IPS DF 19.7 (cell line): ENCODE measurements around the gene SLC28A2.
"Not testable (repeated sequence)": the region's sequence is repeated elsewhere in the genome, so short reads cannot be mapped to it uniquely, and the experiment has no call there.

Experiments used
- DNase-seq: peaks from one replicate; pipeline ENCODE4 v3.0.0-alpha.2; 2013; ENCODE audit warnings: low read depth, low spot score

The SLC28A2 gene

DNA sequence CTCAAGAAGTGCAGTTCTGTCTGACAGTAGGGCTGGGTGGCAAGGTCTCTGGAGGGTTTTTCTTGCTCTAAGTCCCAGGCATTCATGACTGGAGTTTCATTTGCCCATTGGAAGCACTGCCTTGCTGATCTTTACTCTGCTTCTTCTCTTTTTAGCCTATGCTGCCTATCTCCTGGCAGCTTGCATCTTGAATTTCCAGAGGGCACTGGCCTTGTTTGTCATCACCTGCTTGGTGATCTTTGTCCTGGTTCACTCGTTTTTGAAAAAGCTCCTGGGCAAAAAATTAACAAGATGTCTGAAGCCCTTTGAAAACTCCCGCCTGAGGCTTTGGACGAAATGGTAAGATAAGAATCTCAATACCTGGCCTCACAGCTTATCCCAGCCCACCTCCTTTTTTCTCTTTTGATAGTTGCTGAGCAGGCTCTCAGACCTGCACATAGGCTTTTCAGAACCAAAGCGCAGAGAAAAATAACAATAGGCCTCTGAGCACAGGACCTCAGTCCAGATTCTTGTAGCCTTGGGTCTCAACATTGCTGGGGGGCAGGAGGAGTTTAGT lies 10.9 kb downstream of the SLC28A2 start:
- DNase-seq: no peak

DNA sequence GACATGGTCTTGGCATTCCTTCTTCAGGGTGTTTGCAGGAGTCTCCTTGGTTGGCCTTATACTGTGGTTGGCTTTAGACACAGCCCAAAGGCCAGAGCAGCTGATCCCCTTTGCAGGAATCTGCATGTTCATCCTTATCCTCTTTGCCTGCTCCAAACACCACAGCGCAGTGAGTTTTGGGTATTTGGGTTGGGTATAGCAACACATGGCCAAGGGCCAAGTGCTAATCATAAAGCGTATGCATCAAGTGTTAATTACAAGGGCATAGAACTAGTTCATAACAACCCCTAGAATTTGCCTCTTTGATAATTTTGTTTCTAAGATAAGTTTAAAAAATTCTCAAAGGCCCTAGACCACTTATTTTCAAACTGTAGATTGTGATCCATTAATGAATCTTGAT lies 11.8 kb downstream of the SLC28A2 start:
- no peak for DNase-seq

DNA sequence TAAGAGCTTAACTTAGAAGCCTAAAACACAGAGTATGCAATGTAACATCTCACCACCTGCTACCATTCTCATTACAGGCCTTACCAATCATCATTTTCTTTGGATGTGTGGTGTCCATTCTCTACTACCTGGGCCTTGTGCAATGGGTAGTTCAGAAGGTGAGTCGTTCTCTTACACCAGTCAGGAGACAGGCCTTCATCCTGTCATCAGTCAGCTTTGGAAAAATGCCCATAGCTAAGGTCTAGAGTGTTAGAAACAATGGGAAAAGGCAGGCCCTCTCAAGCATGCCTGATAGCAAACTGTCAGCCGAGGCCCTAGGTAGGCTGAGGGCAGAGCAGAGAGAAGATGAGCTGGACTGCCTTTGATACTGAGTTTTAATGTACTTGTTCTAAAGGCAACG lies 13.5 kb downstream of the SLC28A2 start:
- no peak for DNase-seq

DNA sequence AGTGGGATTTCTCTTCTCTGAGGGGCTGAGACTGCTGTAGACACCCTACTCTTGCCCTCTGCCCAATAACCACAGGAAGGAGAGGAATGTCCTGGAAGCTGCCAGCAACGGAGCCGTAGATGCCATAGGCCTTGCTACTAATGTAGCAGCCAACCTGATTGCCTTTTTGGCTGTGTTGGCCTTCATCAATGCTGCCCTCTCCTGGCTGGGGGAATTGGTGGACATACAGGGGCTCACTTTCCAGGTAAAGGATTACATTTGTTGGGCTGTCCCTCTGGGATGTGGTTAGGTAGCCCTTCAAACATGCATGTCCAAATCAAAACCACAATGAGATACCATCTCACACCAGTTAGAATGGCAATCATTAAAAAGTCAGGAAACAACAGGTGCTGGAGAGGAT lies 16.1 kb downstream of the SLC28A2 start:
- DNase-seq: no peak

DNA sequence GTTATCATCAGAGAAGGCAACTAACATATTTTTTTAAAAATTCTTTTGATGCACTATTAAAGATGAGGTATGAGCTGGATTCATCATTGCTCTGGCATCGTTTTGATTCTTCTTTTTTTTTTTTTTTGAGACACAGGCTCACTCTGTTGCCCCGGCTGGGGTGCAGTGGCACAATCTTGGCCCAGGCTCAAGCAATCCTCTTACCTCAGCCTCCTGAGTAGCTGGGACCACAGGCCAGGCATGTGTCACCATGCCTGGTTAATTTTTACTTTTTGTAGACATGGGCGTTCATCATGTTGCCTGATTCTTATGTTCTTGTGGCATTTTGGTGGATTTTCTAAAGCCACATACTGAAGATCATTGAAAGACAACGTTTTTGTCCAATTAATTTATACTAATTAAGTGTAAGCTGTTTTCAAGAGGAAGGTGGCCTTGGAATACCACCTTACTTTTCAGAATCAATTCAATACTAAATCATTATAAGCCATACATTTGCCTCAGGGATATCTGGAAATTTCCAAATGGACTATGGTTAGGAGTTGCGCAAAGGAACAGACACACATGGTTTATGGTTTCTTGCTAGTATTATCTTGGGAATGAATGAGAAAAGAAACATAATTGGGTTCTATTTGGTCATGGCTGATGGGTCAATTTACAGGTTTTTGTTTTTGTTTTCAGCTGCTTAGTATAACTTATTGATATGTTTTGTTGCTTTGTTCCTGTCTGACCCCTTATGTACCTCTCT lies 22.8 kb downstream of the SLC28A2 start:
- no peak for DNase-seq

DNA sequence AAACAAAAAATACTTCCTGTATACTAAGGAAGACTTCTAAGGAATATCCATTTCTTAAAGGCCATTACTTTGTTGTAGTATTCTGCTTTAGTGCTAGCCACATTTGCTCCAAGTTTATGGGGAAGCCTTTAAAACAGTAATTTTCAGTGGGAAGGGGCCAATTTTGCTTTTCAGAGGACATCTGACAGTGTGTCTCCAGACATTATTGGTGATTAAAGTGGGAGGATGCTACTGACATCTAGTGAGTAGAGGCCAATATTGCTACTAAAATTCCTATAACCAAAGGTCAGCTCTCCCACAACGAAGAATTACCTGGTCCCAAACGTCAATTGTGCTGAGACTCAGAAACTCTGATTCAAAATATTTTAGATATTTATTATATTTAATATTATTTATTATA lies 24.8 kb downstream of the SLC28A2 start:
- no peak for DNase-seq

DNA sequence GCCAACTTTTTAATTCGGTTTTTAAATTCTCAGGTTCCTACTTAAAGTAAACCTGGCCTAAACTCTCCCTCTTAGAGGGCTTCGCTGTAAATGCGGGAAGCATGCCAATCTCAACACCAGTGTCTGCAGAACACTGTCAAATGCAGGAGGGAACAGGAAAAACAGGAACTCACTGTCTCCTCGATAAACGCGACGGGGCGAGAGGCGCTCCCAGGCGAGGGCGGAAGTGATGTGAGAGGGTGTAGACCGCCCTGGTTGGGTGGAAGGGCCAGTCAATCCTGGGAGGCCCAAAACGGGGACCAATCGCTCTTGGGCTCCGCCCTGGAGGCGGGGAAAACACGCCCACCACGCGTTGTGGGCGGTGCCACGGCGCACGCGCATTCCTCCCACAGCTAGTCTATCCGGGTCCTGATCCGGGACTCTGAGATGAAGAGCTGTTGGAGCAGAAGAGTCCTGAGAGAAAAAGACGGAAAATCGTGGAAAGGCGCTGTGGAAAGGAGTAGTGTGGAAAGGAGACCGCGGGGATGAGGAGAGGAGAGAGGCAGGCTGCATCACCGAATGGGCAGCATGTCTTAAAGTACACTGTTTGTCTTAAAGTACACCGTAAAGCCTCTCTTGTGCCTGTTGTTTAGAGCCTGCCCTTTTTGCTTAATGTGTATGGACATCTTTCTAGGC lies 27.1 kb downstream of the SLC28A2 start:
- peak; percentile 86 for DNase-seq

DNA sequence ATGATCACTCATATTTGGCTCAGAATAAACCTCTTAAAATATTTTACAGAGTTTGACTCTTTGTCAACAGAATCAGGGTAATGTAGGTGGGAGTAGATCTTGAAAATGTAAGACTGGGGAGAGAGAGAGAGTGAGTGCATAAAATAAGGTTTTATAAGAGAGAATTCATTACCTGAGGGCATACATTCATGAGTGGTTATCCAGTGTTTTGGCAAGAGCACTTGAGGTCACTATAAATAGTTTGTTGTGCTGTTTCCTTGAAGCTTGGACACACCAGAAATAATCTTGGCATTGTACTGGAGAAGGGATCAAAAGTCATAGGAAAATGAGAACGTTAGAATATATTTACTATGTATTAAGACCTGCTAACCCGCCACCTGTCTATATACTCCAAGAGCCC lies 33.4 kb downstream of the SLC28A2 start:
- no peak for DNase-seq

DNA sequence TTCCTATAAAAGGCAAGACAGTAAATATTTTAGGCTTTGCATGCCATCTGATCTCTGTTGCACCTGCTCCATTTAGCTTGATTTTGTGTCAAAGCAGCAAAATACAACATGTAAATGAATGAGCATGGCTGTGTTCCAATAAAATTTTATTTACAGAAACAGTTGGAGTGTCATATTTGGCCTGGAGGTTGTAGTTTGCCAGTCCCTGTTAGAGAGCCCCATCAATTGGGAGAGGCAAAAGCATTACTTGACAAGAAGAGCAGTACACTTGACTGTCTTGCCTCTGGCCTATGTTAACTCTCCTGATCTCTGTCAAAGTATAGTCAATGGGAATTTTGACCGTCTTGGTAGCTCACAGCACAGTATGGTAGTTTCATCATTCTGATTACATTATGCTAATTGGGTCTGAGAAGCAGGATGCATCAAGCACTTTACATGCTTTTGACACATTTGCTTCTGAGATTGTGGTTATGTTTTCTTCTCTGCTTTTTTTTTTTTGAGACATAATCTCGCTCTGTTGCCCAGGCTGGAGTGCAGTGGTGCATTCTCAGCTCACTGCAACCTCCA lies 35.4 kb downstream of the SLC28A2 start:
- no peak for DNase-seq

DNA sequence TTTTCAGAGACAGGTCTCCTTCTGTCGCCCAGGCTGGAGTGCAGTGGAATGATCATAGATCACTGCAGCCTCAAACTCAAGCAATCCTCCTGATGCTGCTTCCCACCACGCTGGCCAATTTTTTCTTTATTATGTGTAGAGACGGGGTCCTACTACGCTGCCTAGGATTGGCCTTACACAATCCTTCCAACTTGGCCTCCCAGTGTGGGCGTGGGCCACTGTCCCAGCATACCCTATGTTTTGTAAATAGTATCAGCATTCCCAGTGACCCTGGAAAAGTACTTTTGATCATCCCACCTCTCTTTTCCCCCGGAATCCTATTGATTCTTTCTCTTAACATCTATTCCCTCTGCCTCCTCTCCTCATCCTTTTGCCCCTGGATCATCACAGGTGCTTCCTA lies 36.9 kb downstream of the SLC28A2 start:
- no peak for DNase-seq

DNA sequence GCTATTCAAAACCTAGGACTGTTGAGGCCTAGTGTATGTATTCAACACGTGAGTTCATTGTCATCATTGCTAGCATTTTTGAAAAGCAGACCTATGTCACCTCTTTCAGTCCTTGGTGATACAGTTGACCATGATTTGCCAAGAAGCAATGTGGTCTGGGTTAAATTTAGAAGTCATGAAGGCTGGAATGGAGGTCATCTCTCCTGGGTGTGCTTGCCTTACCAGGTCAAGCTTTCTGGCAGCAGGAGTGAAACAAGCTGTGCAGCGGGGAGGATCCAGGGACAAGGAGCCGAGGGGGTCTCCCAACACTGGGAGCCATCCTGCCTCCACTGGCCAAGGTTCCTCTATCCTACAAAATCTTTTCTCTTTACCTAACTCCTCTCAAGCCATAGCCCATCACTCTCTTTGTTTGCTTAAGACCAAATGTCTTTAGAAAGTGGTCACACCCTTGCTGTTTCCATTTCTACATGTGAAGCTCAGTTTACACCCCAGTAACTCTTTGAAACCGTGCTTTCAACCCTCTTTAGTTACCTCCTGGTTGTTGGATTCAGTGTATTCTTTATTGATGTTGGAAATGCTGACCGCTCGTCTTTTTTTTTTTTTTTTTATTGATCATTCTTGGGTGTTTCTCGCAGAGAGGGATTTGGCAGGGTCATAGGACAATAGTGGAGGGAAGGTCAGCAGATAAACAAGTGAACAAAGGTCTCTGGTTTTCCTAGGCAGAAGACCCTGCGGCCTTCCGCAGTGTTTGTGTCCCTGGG lies 40.0 kb downstream of the SLC28A2 start:
- no peak for DNase-seq

DNA sequence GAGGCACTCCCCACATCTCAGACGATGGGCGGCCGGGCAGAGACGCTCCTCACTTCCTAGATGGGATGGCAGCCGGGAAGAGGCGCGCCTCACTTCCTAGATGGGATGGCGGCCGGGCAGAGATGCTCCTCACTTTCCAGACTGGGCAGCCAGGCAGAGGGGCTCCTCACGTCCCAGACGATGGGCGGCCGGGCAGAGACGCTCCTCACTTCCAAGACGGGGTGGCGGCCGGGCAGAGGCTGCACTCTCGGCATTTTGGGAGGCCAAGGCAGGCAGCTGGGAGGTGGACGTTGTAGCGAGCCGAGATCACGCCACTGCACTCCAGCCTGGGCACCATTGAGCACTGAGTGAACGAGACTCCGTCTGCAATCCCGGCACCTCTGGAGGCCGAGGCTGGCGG lies 41.3 kb downstream of the SLC28A2 start:
- DNase-seq: not testable (repeated sequence)

DNA sequence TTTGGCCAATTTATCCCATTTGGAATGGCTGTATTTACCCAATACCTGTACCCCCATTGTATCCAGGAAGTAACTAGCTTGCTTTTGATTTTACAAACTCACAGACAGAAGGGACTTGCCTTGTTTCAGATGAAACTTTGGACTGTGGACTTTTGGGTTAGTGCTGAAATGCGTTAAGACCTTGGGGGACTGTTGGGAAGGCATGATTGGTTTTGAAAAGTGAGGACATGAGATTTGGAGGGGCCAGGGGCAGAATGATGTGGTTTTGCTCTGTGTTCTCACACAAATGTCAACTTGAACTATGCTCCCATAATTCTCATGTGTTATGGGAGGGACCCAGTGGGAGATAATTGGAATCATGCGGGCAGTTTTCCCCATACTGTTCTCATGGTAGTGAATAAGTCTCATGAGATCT lies 46.9 kb downstream of the SLC28A2 start:
- not testable (repeated sequence) for DNase-seq

DNA sequence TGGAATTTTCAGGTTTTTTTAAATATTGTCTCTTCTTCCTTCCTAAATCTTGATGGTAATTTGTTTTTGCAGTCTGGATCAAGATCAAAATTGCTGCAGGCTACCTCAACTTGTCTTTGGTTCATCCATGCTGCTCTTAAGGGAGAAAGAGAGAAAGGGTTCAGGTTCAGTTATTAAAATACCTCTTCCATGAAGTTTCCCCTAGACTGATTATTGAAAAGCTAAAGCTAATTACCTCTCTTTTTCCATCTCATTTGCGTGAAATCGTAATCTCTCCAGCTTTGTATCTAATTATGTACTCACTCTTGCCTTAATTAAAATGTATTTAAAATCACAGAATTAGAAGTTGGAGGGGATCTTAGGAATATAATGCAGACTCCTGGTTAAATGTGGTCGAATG lies 52.7 kb downstream of the SLC28A2 start:
- DNase-seq: no peak

DNA sequence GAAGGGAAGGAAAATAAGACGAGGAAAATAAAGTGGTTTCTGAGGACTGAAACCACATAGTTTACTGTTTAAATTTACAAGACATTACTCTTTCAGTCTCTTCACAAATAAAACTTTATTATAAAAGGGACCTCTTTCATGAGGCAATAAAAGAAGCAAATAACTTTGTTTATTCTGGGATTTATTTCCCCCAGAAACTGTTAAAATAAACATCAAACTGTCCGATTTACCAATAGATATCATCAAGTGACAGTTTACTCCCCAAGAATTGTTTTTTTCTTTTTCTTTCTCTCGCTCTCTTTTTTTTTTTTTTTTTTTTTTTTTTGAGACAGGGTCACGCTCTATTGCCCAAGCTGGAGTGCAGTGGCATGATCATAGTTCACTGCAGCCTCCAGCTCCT lies 54.1 kb downstream of the SLC28A2 start:
- DNase-seq: no peak

DNA sequence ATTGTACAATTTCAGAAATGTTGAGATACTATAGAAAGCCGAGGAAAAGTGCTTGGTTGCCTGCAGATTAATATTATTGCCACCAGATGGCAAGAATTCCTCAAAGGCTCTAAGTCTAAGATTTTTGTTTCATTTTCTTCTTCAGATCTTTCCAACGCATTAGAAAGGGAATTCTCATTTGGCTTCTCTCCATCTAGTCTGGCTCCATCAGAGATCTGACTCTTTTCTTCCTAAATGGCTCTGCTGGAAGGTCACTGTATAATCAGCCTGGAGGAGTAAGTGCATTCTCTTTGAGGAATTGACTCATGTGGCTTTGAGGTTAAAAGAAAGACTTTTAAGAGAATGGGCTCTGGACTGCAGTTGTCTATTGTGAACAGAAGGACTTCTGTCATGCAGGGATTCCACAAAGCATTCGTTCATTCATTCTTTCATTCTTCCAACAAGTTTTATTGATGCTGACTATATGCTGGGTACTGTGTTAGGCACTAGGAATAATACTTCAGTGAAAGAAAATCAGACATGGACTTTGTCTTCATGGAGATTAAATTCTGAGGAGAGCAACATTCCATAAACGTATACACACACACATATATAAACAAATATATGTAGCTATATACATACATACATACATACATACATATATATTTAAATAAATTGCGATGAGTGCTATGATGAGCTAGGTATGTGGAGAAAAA lies 55.3 kb downstream of the SLC28A2 start:
- no peak for DNase-seq

DNA sequence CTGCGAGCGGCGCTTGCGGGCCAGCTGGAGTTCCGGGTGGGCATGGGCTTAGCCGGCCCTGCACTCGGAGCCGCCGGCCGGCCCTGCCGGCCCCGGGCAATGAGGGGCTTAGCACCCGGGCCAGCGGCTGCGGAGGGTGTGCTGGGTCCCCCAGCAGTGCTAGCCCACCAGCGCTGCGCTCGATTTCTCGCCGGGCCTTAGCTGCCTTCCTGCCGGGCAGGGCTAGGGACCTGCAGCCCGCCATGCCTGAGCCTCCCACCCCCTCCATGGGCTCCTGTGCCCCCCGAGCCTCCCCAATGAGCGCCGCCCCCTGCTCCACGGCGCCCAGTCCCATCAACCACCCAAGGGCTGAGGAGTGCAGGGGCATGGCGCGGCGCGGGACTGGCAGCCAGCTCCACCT lies 62.1 kb downstream of the SLC28A2 start:
- DNase-seq: not testable (repeated sequence)

DNA sequence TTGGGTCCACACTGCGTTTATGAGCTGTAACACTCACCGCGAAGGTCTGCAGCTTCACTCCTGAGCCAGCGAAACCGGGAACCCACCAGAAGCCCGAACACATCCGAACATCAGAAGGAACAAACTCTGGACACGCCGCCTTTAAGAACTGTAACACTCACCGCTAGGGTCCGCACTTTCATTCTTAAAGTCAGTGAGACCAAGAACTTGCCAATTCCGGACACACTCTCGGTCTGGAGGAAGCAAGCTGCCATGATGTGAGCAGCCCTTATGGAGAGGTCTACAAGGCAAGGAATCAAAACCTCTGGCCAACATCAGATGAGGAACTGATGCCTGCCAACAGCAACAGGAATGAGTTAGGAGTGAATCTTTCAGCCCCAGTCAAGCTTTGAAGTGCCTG lies 62.9 kb downstream of the SLC28A2 start:
- DNase-seq: peak; percentile 33

DNA sequence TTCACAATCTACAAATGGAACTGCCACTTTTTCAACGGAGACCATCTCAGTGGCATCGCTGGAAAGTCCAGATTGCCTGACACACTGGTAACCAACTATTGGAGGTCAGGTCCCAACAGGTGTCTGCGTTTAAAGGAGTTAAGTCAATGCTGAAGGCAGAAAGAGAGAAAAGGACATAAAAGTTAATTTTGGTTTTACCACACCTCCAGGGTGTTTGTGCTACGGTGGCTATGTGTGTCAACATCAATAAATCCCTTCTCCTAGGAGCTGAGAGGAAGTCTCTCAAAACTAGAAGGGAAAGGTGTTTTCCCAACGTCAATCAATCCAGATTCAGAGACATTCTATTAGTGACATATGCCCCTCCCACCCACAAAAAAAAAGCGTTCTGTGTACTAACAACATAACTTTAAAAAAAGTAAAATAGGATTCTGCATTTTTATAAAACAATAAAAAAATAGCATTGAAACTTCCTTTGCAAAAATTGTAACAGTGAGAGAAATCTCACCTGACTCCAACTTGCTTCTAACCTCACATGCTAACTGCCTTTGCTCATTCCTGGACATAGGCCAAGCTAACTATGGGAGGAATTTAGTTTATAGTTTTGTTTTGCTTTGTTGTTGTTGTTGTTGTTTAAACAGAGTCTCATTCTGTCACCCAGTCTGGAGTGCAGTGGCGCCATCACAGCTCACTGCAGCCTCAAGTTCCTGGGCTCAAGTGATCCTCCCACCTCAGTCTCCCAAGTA lies 67.6 kb downstream of the SLC28A2 start:
- DNase-seq: no peak

DNA sequence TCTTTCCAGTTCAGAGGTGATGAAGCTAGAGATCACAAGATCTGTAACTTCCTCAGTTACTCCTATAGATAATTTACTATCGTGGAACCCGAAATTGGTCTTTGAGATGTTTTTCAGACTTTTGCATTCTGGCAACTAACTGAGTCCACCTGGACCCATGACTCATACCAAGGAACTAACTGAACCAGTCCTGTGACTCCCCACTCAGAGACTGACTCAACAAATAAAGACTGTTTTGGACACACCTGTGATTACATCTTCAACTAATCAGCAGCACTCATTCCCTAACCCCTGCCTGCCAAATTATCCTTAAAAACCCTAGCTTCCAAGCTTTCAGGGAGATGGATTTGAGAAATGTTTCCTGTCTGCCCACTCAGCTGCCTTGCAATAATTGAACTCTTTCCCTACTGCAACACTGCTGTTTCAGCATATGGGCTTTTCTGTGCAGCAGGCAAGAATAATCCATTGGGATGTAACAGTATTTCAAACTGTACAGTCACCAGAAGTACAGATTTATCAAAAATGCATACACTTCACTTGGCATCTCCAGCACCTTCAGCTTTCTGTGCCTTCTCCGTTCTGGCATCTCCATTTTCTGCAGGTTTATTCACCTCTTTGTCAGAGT lies 68.7 kb downstream of the SLC28A2 start:
- DNase-seq: no peak
